GM12878 (cell line): ENCODE measurements around the gene GID8. TPM values are rescaled to one million over a fixed set of nuclear protein-coding genes. Genes with fewer than 3 reads are reported as not detected.
A peak's percentile ranks its signal among the peaks of the same experiment; 100 is the strongest.

Source experiments
- ATF7 ChIP-seq: fragments of 450-650 bp; IDR thresholded peaks from 2 replicates; pipeline ENCODE4 v1.6.1; 2016; ENCODE audit warnings: low read depth, mild to moderate bottlenecking
- CHD2 ChIP-seq: IDR thresholded peaks from 2 replicates; pipeline ENCODE4 v1.6.1; 2011; ENCODE audit warnings: low read depth, low read length, improper control_type of control experiment, borderline replicate concordance
- CREB1 ChIP-seq: IDR thresholded peaks from 2 replicates; pipeline ENCODE4 v1.6.1; 2012; ENCODE audit warnings: low read depth, mild to moderate bottlenecking, inconsistent platforms
- HDAC2 ChIP-seq: fragments of 200-600 bp; sonication (generic); IDR thresholded peaks from 2 replicates; pipeline ENCODE4 v1.6.1; 2017
- IKZF1 ChIP-seq: fragments of 450-650 bp; conservative IDR thresholded peaks from 2 replicates; pipeline ENCODE4 v1.6.1; 2017; ENCODE audit warnings: antibody characterized with exemption, mild to moderate bottlenecking
- MLLT1 ChIP-seq: fragments of 450-650 bp; IDR thresholded peaks from 2 replicates; pipeline ENCODE4 v1.6.1; 2016; ENCODE audit warnings: mild to moderate bottlenecking
- MTA3 ChIP-seq: IDR thresholded peaks from 2 replicates; pipeline ENCODE4 v1.6.1; 2012; ENCODE audit warnings: low read length, inconsistent platforms, borderline replicate concordance
- NBN ChIP-seq: fragments of 450-650 bp; IDR thresholded peaks from 2 replicates; pipeline ENCODE4 v1.6.1; 2016
- NR2C1 ChIP-seq: fragments of 450-650 bp; IDR thresholded peaks from 2 replicates; pipeline ENCODE4 v1.6.1; 2017; ENCODE audit warnings: antibody characterized with exemption, mild to moderate bottlenecking, moderate library complexity
- POLR2AphosphoS2 ChIP-seq: IDR thresholded peaks from 2 replicates; pipeline ENCODE4 v1.6.1; 2011; ENCODE audit warnings: low read depth, mild to moderate bottlenecking, low read length, improper control_type of control experiment, moderate library complexity
- PRDM15 ChIP-seq: fragments of 450-650 bp; formaldehyde crosslinking; IDR thresholded peaks from 2 replicates; pipeline ENCODE4 v1.4.0; 2020; ENCODE audit warnings: mild to moderate bottlenecking, moderate library complexity
- SIX5 ChIP-seq: IDR thresholded peaks from 2 replicates; pipeline ENCODE4 v1.6.1; 2011; ENCODE audit warnings: mild to moderate bottlenecking, low read depth, low read length, moderate library complexity; ENCODE audit not compliant: severe bottlenecking
- STAT3 ChIP-seq: IDR thresholded peaks from 2 replicates; pipeline ENCODE4 v1.6.1; 2011; ENCODE audit warnings: low read depth, low read length, improper control_type of control experiment
- SUPT20H ChIP-seq: IDR thresholded peaks from 2 replicates; pipeline ENCODE4 v1.6.1; 2011; ENCODE audit warnings: low read depth, mild to moderate bottlenecking, low read length, moderate library complexity, borderline replicate concordance; ENCODE audit not compliant: control insufficient read depth
- TBL1XR1 ChIP-seq: IDR thresholded peaks from 2 replicates; pipeline ENCODE4 v1.6.1; 2012; ENCODE audit warnings: low read depth, low read length, improper control_type of control experiment
- ZBED1 ChIP-seq: IDR thresholded peaks from 2 replicates; pipeline ENCODE4 v1.6.1; 2016; ENCODE audit warnings: borderline replicate concordance
- ZNF24 ChIP-seq: fragments of 450-650 bp; IDR thresholded peaks from 2 replicates; pipeline ENCODE4 v1.6.1; 2017; ENCODE audit warnings: antibody characterized with exemption, mild to moderate bottlenecking
- ZNF592 ChIP-seq: fragments of 450-650 bp; IDR thresholded peaks from 2 replicates; pipeline ENCODE4 v1.6.1; 2017; ENCODE audit warnings: mild to moderate bottlenecking, moderate library complexity
- polyA plus RNA-seq, 11 experiments: library from polyadenylated mRNA; depleted of rRNA in 4 of 11; unstranded in 6 of 11; stranded (reverse) in 5 of 11; fragments of >200 nt; fragmentation: Nextera tagmentation in 4 of 11; fragmentation: Illumina TruSeq in 1 of 11; extraction: Ambion mirVana in 4 of 11; extraction: Trizol in 1 of 11; gene quantifications; 1 replicate in 1 of 11; 2 replicates in 10 of 11; pipeline versions ENCODE4 v1.2.1 to v1.2.3, GENCODE V29; 2011 to 2016; ENCODE audit warnings: inconsistent platforms in 2 of 11, missing spikeins in 2 of 11, low read depth in 1 of 11
- total RNA-seq, 4 experiments: library from RNA; depleted of rRNA in 3 of 4; stranded (reverse); fragments of >200 nt in 3 of 4; fragmentation: Illumina TruSeq in 1 of 4; extraction: Trizol in 1 of 4; gene quantifications; 2 replicates each; pipeline versions ENCODE4 v1.2.1 to v1.2.3, GENCODE V29; 2013 to 2021
- TF ChIP-seq, protein P1 (sequence below): IDR thresholded peaks from 2 replicates; pipeline ENCODE4 v1.6.1; 2011; ENCODE audit warnings: borderline replicate concordance, low read depth, mild to moderate bottlenecking, moderate library complexity, mixed read lengths, low read length; ENCODE audit not compliant: insufficient read depth; ENCODE audit errors: extremely low read length

Gene GID8
- total and polyA plus RNA-seq, 10 of the 15 experiments (the other 5 are each of a cell fraction or from before 2014, with no cell fraction given) = 12.0 to 33.8 (median 22.2) TPM

- no peak for TF ChIP-seq CREB1
- 0 out of 2 replicates have a peak, but pooled peaks have one; percentile 55 for TF ChIP-seq MLLT1
- no peak for TF ChIP-seq CHD2
- TF ChIP-seq ZNF24 = no peak
- no peak for TF ChIP-seq SIX5
- no peak for TF ChIP-seq PRDM15 (CRISPR knock-in tag)
- no peak for TF ChIP-seq ZNF592
- TF ChIP-seq MTA3 = no peak
- TF ChIP-seq IKZF1 = no peak
- no peak for TF ChIP-seq STAT3
- 0 out of 2 replicates have a peak, but pooled peaks have one; percentile 7 for TF ChIP-seq TBL1XR1
- TF ChIP-seq NR2C1 = peak; percentile 57
- TF ChIP-seq POLR2AphosphoS2 = no peak
- TF ChIP-seq, protein P1, sequence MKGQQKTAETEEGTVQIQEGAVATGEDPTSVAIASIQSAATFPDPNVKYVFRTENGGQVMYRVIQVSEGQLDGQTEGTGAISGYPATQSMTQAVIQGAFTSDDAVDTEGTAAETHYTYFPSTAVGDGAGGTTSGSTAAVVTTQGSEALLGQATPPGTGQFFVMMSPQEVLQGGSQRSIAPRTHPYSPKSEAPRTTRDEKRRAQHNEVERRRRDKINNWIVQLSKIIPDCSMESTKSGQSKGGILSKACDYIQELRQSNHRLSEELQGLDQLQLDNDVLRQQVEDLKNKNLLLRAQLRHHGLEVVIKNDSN = no peak
- TF ChIP-seq SUPT20H = no peak
- TF ChIP-seq ZBED1 = no peak
- TF ChIP-seq HDAC2 = no peak
- no peak for TF ChIP-seq NBN
- TF ChIP-seq ATF7 = no peak
Measured at GRCh38 chr20:62925420-62926228, 12.3 kb upstream of the GID8 start (continued).
